ENCODE results near the gene SLC22A2. TPM values are rescaled to one million over a fixed set of nuclear protein-coding genes. Genes with fewer than 3 reads are reported as not detected.

SLC22A2 gene
- total and polyA plus RNA-seq, 2 experiments from 2014 or later = 0.94 to 1.1 TPM

DNA sequence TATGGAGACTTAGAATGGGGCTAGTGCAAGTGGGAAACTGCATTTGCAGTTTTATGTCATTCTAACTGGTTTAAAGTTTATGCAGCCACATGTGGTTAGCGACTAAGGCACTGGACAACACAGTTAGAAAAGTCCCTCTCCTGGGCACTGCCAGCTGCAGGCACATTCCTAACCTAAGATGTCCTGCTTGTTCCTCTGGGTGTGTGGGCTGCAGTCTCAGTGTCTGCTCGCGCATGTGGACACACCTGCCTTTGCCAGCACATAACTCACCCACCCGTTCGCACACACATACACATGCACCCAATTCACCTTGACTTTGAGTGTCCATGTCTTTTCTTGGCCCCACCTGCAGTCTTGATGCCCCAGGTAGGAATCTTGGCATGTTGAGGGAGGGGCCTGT, 18.5 kb upstream of the SLC22A2 start (continued):
- TF ChIP-seq, protein P1, sequence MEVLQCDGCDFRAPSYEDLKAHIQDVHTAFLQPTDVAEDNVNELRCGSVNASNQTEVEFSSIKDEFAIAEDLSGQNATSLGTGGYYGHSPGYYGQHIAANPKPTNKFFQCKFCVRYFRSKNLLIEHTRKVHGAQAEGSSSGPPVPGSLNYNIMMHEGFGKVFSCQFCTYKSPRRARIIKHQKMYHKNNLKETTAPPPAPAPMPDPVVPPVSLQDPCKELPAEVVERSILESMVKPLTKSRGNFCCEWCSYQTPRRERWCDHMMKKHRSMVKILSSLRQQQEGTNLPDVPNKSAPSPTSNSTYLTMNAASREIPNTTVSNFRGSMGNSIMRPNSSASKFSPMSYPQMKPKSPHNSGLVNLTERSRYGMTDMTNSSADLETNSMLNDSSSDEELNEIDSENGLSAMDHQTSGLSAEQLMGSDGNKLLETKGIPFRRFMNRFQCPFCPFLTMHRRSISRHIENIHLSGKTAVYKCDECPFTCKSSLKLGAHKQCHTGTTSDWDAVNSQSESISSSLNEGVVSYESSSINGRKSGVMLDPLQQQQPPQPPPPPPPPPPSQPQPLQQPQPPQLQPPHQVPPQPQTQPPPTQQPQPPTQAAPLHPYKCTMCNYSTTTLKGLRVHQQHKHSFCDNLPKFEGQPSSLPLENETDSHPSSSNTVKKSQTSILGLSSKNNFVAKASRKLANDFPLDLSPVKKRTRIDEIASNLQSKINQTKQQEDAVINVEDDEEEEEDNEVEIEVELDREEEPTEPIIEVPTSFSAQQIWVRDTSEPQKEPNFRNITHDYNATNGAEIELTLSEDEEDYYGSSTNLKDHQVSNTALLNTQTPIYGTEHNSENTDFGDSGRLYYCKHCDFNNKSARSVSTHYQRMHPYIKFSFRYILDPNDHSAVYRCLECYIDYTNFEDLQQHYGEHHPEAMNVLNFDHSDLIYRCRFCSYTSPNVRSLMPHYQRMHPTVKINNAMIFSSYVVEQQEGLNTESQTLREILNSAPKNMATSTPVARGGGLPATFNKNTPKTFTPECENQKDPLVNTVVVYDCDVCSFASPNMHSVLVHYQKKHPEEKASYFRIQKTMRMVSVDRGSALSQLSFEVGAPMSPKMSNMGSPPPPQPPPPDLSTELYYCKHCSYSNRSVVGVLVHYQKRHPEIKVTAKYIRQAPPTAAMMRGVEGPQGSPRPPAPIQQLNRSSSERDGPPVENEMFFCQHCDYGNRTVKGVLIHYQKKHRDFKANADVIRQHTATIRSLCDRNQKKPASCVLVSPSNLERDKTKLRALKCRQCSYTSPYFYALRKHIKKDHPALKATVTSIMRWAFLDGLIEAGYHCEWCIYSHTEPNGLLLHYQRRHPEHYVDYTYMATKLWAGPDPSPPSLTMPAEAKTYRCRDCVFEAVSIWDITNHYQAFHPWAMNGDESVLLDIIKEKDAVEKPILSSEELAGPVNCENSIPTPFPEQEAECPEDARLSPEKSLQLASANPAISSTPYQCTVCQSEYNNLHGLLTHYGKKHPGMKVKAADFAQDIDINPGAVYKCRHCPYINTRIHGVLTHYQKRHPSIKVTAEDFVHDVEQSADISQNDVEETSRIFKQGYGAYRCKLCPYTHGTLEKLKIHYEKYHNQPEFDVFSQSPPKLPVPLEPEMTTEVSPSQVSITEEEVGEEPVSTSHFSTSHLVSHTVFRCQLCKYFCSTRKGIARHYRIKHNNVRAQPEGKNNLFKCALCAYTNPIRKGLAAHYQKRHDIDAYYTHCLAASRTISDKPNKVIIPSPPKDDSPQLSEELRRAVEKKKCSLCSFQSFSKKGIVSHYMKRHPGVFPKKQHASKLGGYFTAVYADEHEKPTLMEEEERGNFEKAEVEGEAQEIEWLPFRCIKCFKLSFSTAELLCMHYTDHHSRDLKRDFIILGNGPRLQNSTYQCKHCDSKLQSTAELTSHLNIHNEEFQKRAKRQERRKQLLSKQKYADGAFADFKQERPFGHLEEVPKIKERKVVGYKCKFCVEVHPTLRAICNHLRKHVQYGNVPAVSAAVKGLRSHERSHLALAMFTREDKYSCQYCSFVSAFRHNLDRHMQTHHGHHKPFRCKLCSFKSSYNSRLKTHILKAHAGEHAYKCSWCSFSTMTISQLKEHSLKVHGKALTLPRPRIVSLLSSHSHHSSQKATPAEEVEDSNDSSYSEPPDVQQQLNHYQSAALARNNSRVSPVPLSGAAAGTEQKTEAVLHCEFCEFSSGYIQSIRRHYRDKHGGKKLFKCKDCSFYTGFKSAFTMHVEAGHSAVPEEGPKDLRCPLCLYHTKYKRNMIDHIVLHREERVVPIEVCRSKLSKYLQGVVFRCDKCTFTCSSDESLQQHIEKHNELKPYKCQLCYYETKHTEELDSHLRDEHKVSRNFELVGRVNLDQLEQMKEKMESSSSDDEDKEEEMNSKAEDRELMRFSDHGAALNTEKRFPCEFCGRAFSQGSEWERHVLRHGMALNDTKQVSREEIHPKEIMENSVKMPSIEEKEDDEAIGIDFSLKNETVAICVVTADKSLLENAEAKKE (CRISPR knock-in tag; IDR thresholded peaks at IDR 0.05) = no peak
- TF ChIP-seq POLR2AphosphoS5 (IDR thresholded peaks at IDR 0.05; ENCODE audit: low read depth) (no peak), EZH2 (IDR thresholded peaks at IDR 0.05; ENCODE audit: low read depth, unreplicated experiment) (no peak), NANOG (IDR thresholded peaks at IDR 0.05; ENCODE audit: borderline replicate concordance) (no peak), STAT1 (IDR thresholded peaks at IDR 0.05; ENCODE audit: unreplicated experiment) (no peak), ZNF331 (CRISPR knock-in tag; IDR thresholded peaks at IDR 0.05; ENCODE audit: low read depth) (no peak)
- TF ChIP-seq, protein P2, sequence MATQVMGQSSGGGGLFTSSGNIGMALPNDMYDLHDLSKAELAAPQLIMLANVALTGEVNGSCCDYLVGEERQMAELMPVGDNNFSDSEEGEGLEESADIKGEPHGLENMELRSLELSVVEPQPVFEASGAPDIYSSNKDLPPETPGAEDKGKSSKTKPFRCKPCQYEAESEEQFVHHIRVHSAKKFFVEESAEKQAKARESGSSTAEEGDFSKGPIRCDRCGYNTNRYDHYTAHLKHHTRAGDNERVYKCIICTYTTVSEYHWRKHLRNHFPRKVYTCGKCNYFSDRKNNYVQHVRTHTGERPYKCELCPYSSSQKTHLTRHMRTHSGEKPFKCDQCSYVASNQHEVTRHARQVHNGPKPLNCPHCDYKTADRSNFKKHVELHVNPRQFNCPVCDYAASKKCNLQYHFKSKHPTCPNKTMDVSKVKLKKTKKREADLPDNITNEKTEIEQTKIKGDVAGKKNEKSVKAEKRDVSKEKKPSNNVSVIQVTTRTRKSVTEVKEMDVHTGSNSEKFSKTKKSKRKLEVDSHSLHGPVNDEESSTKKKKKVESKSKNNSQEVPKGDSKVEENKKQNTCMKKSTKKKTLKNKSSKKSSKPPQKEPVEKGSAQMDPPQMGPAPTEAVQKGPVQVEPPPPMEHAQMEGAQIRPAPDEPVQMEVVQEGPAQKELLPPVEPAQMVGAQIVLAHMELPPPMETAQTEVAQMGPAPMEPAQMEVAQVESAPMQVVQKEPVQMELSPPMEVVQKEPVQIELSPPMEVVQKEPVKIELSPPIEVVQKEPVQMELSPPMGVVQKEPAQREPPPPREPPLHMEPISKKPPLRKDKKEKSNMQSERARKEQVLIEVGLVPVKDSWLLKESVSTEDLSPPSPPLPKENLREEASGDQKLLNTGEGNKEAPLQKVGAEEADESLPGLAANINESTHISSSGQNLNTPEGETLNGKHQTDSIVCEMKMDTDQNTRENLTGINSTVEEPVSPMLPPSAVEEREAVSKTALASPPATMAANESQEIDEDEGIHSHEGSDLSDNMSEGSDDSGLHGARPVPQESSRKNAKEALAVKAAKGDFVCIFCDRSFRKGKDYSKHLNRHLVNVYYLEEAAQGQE (IDR thresholded peaks at IDR 0.05; ENCODE audit: unreplicated experiment) = no peak

All from GM23338 (cell line).